GM12878 (cell line): ENCODE measurements around the gene NXPE4.

Experiments
- CTCF ChIP-seq, 3 experiments: IDR thresholded peaks in 2 of 3; conservative IDR thresholded peaks in 1 of 3; 2 replicates each; pipeline ENCODE4 v1.5.1; 2011; ENCODE audit warnings: low read depth in 3 of 3, low read length in 3 of 3, mild to moderate bottlenecking in 3 of 3, control low read depth in 2 of 3, moderate library complexity in 2 of 3, inconsistent platforms in 1 of 3, mixed read lengths in 1 of 3; ENCODE audit not compliant: control insufficient read depth in 2 of 3, insufficient read depth in 1 of 3; ENCODE audit errors: extremely low read depth in 1 of 3
- EGR1 ChIP-seq, 2 experiments: IDR thresholded peaks; 1 replicate in 1 of 2; 2 replicates in 1 of 2; pipeline ENCODE4 v1.6.1; 2011 to 2012; ENCODE audit warnings: low read depth in 2 of 2, low read length in 2 of 2, borderline replicate concordance in 1 of 2, mild to moderate bottlenecking in 1 of 2, moderate library complexity in 1 of 2
- NBN ChIP-seq: fragments of 450-650 bp; IDR thresholded peaks from 2 replicates; pipeline ENCODE4 v1.6.1; 2016
- YY1 ChIP-seq: IDR thresholded peaks from 2 replicates; pipeline ENCODE4 v1.6.1; 2011; ENCODE audit warnings: low read depth, mild to moderate bottlenecking, low read length

GRCh38 chr11:114562166-114562916, 33.2 kb downstream of the NXPE4 start:
- TF ChIP-seq CTCF (IDR thresholded peaks at IDR 0.05 in 2 of 3, conservative IDR thresholded peaks at IDR 0.05 in 1 of 3; ENCODE audit: control insufficient read depth in 2 of 3, extremely low read depth in 1 of 3, insufficient read depth in 1 of 3, low read depth in 3 of 3, low read length in 3 of 3) (no peak), EGR1 (IDR thresholded peaks at IDR 0.05; ENCODE audit: borderline replicate concordance in 1 of 2, low read depth in 2 of 2, low read length in 2 of 2) (no peak), NBN (no peak), YY1 (no peak)
